Measurements from ENCODE around the gene BICC1. TPM values are rescaled to one million over a fixed set of nuclear protein-coding genes. Genes with fewer than 3 reads are reported as not detected.

Gene BICC1
- total RNA-seq, 2 donors from 2014 or later = 0.27 to 0.40 TPM

GRCh38 chr10:58837826-58838225 lies 325.2 kb downstream of the BICC1 start:
- Histone ChIP-seq H3K4me3 (ENCODE audit: low read length) (no peak overlapping the region), H3K27me3 (ENCODE audit: control insufficient read depth, insufficient read depth, low read length, poor library complexity, severe bottlenecking) (no peaks in the 10 kb centered on the region), H3K9me3 (ENCODE audit: control insufficient read depth, low read length) (no peaks in the 10 kb centered on the region), H3K27ac (ENCODE audit: low read depth, low read length) (no peak overlapping the region), H3K9ac (ENCODE audit: extremely low read depth, low read length, poor library complexity, severe bottlenecking) (no peak overlapping the region), H3K4me1 (ENCODE audit: control insufficient read depth, insufficient read depth, low read length) (no peaks in the 10 kb centered on the region), H3K36me3 (ENCODE audit: control insufficient read depth, insufficient read depth, low read length) (no peaks in the 10 kb centered on the region)
- Mint-ChIP-seq H3K4me3 (no peak overlapping the region), H3K9me3 (no peaks in the 10 kb centered on the region), H3K4me1 (no peaks in the 10 kb centered on the region), H3K36me3 (ENCODE audit: low read depth) (no peaks in the 10 kb centered on the region), H3K27ac (no peak overlapping the region), H3K27me3 (ENCODE audit: insufficient read depth) (no peaks in the 10 kb centered on the region)
- no peak for TF ChIP-seq CTCF (conservative IDR thresholded peaks at IDR 0.05)
- 93 to 100% methylated on average over 1 to 2 of the region's 2 CpGs for WGBS, 2 experiments (ENCODE audit: insufficient coverage in 1 of 2, insufficient read length in 1 of 2)
- DNase-seq = no peak

- H3K4me1 Mint-ChIP-seq = peaks cover 6% of the 10 kb centered on the region
- H3K4me3 ChIP-seq (ENCODE audit: low read length) = no peak overlapping the region
- no peak overlapping the region for H3K27ac Mint-ChIP-seq
- DNase-seq = no peak
- H3K36me3 ChIP-seq (ENCODE audit: control insufficient read depth, insufficient read depth, low read length) = no peaks in the 10 kb centered on the region
- H3K9ac ChIP-seq (ENCODE audit: extremely low read depth, low read length, poor library complexity, severe bottlenecking) = no peak overlapping the region
- no peaks in the 10 kb centered on the region for H3K4me1 ChIP-seq (ENCODE audit: control insufficient read depth, insufficient read depth, low read length)
- H3K27ac ChIP-seq (ENCODE audit: low read depth, low read length) = no peak overlapping the region
- H3K9me3 ChIP-seq (ENCODE audit: control insufficient read depth, low read length) = no peaks in the 10 kb centered on the region
- no peaks in the 10 kb centered on the region for H3K27me3 ChIP-seq (ENCODE audit: control insufficient read depth, insufficient read depth, low read length, poor library complexity, severe bottlenecking)
- no peaks in the 10 kb centered on the region for H3K36me3 Mint-ChIP-seq (ENCODE audit: low read depth)
- WGBS, 2 experiments (ENCODE audit: insufficient coverage in 1 of 2, insufficient read length in 1 of 2) = 67% methylated on average over 1 of the region's 1 CpG; no CpG with 5 or more reads in 1 of the 2 experiments
- H3K27me3 Mint-ChIP-seq (ENCODE audit: insufficient read depth) = no peaks in the 10 kb centered on the region
- H3K4me3 Mint-ChIP-seq = no peak overlapping the region
- no peak for TF ChIP-seq CTCF (conservative IDR thresholded peaks at IDR 0.05)
- no peaks in the 10 kb centered on the region for H3K9me3 Mint-ChIP-seq
These were observed 326.0 kb downstream of the BICC1 start for GRCh38 chr10:58838561-58839208.

GRCh38 chr10:58839771-58840170 lies 327.1 kb downstream of the BICC1 start:
- H3K9ac ChIP-seq (ENCODE audit: extremely low read depth, low read length, poor library complexity, severe bottlenecking) = no peak overlapping the region
- H3K36me3 ChIP-seq (ENCODE audit: control insufficient read depth, insufficient read depth, low read length) = no peaks in the 10 kb centered on the region
- DNase-seq = no peak
- Mint-ChIP-seq H3K36me3 (ENCODE audit: low read depth) (no peaks in the 10 kb centered on the region), H3K4me1 (peaks cover 10% of the 10 kb centered on the region), H3K27ac (no peak overlapping the region), H3K4me3 (no peak overlapping the region), H3K9me3 (no peaks in the 10 kb centered on the region), H3K27me3 (ENCODE audit: insufficient read depth) (peaks cover 3% of the 10 kb centered on the region)
- no peak overlapping the region for H3K27ac ChIP-seq (ENCODE audit: low read depth, low read length)
- no peak overlapping the region for H3K4me3 ChIP-seq (ENCODE audit: low read length)
- no peaks in the 10 kb centered on the region for H3K27me3 ChIP-seq (ENCODE audit: control insufficient read depth, insufficient read depth, low read length, poor library complexity, severe bottlenecking)
- no peaks in the 10 kb centered on the region for H3K4me1 ChIP-seq (ENCODE audit: control insufficient read depth, insufficient read depth, low read length)
- no peaks in the 10 kb centered on the region for H3K9me3 ChIP-seq (ENCODE audit: control insufficient read depth, low read length)
- TF ChIP-seq CTCF (conservative IDR thresholded peaks at IDR 0.05) = no peak

Measured in endodermal cell (in vitro differentiated cells).